ENCODE measurements around the gene STK38L. TPM values are rescaled to one million over a fixed set of nuclear protein-coding genes. Genes with fewer than 3 reads are reported as not detected.

STK38L gene
- total and polyA plus RNA-seq, 2 experiments from 2014 or later, result 16.8 to 19.9 TPM

DNA sequence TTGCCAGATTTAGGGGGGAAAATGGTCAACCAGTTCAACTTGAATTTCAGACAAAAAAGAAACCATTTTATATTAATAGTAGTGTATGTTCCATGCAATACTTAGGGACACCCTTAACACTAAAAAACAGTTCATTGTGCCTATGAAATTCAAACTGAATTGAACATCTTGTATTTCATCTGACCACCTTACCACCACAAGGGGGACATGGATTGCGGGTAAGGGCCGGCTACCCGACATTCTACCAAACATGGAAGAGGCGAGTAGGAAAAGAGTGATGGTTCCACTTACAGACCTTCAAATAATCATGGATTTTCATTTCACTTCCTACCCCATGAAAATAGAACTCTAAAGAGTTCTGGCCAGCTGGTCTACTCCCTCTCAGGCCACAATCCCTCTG lies 10.3 kb upstream of the STK38L start:
- in situ Hi-C loops (cut with MboI), result no loop called here
- H3K79me2 ChIP-seq (ENCODE audit: insufficient read depth), result no peaks in the 10 kb centered on the region
- H3K9ac ChIP-seq, result no peak overlapping the region
- no peaks in the 10 kb centered on the region for H3K36me3 ChIP-seq (ENCODE audit: low read depth)
- TF ChIP-seq EZH2phosphoT487 (IDR thresholded peaks at IDR 0.05; ENCODE audit: insufficient read depth, low read depth) (no peak), EZH2 (IDR thresholded peaks at IDR 0.05; ENCODE audit: insufficient read depth, poor library complexity, severe bottlenecking) (no peak)
- peaks cover 7% of the 10 kb centered on the region; the same call in 1 of the 2 replicates for H3F3A ChIP-seq (ENCODE audit: insufficient read depth)
- H3K4me1 ChIP-seq (ENCODE audit: insufficient read depth), result no peaks in the 10 kb centered on the region
- no peak overlapping the region for H3K4me3 ChIP-seq
- no peak overlapping the region for H3K4me2 ChIP-seq (ENCODE audit: unreplicated experiment)
- no peaks in the 10 kb centered on the region for H3K9me3 ChIP-seq (ENCODE audit: low read depth)
- no peak for DNase-seq
- WGBS, 2 experiments (ENCODE audit: low coverage in 1 of 2, low lambda C conversion rate in 2 of 2, missing lambda C conversion rate in 2 of 2), result 91 to 95% methylated on average over 4 of the region's 4 CpGs
- no peaks in the 10 kb centered on the region for H3K9me2 ChIP-seq (ENCODE audit: insufficient read depth)
- H2AFZ ChIP-seq, result no peak overlapping the region
- no peaks in the 10 kb centered on the region for H4K20me1 ChIP-seq (ENCODE audit: insufficient read depth)
- no peaks in the 10 kb centered on the region for H3K27me3 ChIP-seq (replicated peaks; ENCODE audit: insufficient read depth)
- no peak overlapping the region for H3K27ac ChIP-seq

DNA sequence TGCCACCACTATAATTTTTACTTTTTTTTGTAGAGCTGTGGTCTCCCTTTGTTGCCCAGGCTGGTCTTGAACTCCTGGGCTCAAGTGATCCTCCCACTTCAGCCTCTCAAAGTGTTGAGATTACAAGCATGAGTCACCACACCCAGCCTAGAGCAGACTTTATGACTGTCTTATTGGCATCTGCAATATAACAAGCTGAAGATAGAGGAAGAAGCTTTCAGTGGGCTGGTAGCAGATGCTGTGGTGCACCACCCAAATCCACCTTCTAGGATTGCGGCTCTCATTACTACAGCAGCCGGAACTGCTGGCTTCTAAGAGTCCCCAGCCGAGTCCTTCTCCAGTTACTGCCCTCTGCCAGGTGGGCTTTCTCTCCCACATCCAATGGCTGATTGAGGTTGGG lies 7.6 kb upstream of the STK38L start:
- Histone ChIP-seq H2AFZ (no peak overlapping the region), H3K9ac (no peak overlapping the region), H3K4me3 (no peak overlapping the region), H3K9me2 (ENCODE audit: insufficient read depth) (no peaks in the 10 kb centered on the region), H3K4me2 (ENCODE audit: unreplicated experiment) (no peak overlapping the region), H3K4me1 (ENCODE audit: insufficient read depth) (no peaks in the 10 kb centered on the region), H3K27ac (no peak overlapping the region), H3K36me3 (ENCODE audit: low read depth) (no peaks in the 10 kb centered on the region), H3K27me3 (replicated peaks; ENCODE audit: insufficient read depth) (no peaks in the 10 kb centered on the region), H4K20me1 (ENCODE audit: insufficient read depth) (no peaks in the 10 kb centered on the region), H3F3A (ENCODE audit: insufficient read depth) (peaks cover 18% of the 10 kb centered on the region; the same call in 1 of the 2 replicates), H3K9me3 (ENCODE audit: low read depth) (no peaks in the 10 kb centered on the region), H3K79me2 (ENCODE audit: insufficient read depth) (no peaks in the 10 kb centered on the region)
- TF ChIP-seq EZH2 (IDR thresholded peaks at IDR 0.05; ENCODE audit: insufficient read depth, poor library complexity, severe bottlenecking) (no peak), EZH2phosphoT487 (IDR thresholded peaks at IDR 0.05; ENCODE audit: insufficient read depth, low read depth) (no peak)
- WGBS, 2 experiments (ENCODE audit: low coverage in 1 of 2, low lambda C conversion rate in 2 of 2, missing lambda C conversion rate in 2 of 2), result 81 to 86% methylated on average over 3 of the region's 3 CpGs
- in situ Hi-C loops (cut with MboI), result no loop called here
- peak; percentile 65 for DNase-seq

DNA sequence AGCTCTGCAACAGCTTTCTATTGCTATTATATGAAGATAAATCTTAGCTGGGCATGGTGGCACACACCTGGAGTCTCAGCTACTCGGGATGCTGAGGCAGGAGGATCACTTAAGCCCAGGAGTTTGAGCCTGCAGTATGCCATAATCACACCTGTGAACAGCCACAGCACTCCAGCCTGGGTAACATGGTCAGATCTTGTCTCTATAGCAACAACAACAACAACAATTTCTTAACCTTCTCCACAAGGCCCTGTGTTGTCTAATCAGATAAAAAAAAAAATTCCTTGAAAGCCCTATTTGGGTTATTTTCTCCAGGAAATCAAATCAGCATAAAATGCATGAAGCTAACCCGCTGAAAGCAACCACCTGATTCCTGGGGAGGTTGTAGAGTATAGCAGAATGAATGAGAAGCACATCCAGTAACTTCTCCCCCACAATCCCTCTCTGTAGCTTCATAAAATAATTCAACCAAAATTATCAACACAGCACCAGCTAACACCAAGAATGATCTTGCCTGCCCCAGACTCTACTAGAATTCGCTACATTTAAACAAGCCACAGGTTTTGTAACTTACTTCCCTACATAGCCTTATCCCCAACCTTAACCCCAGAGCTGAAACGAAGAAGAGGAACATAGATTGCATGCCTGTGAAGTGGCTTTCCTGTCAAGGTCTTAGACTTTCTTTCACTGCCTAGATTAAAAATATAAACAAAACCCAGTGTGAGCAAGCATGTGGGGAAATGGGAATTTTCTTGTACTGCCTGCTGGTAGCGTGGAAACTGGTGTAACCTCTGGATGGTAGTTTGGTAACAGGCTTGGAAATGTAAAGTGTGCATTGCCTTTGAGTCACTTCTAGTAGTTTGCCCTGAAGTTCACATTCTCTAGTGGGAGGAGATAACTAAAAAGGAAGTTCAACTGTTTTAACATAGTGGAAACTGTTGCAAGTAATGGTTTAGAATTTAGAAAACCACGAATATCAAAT lies 6.0 kb upstream of the STK38L start:
- peak; percentile 46 for DNase-seq
- no peaks in the 10 kb centered on the region for H3K9me2 ChIP-seq (ENCODE audit: insufficient read depth)
- no peaks in the 10 kb centered on the region for H3K79me2 ChIP-seq (ENCODE audit: insufficient read depth)
- H2AFZ ChIP-seq, result no peak overlapping the region
- H3K4me2 ChIP-seq (ENCODE audit: unreplicated experiment), result no peak overlapping the region
- H3K4me3 ChIP-seq, result no peak overlapping the region
- peaks cover 18% of the 10 kb centered on the region; the same call in 1 of the 2 replicates for H3F3A ChIP-seq (ENCODE audit: insufficient read depth)
- H4K20me1 ChIP-seq (ENCODE audit: insufficient read depth), result no peaks in the 10 kb centered on the region
- TF ChIP-seq EZH2 (IDR thresholded peaks at IDR 0.05; ENCODE audit: insufficient read depth, poor library complexity, severe bottlenecking), result no peak
- no peak for TF ChIP-seq EZH2phosphoT487 (IDR thresholded peaks at IDR 0.05; ENCODE audit: insufficient read depth, low read depth)
- no peaks in the 10 kb centered on the region for H3K9me3 ChIP-seq (ENCODE audit: low read depth)
- WGBS, 2 experiments (ENCODE audit: low coverage in 1 of 2, low lambda C conversion rate in 2 of 2, missing lambda C conversion rate in 2 of 2), result 73 to 77% methylated on average over 6 of the region's 6 CpGs
- no peaks in the 10 kb centered on the region for H3K27me3 ChIP-seq (replicated peaks; ENCODE audit: insufficient read depth)
- in situ Hi-C loops (cut with MboI), result no loop called here
- H3K4me1 ChIP-seq (ENCODE audit: insufficient read depth), result no peaks in the 10 kb centered on the region
- H3K36me3 ChIP-seq (ENCODE audit: low read depth), result no peaks in the 10 kb centered on the region
- no peak overlapping the region for H3K9ac ChIP-seq
- H3K27ac ChIP-seq, result no peak overlapping the region

DNA sequence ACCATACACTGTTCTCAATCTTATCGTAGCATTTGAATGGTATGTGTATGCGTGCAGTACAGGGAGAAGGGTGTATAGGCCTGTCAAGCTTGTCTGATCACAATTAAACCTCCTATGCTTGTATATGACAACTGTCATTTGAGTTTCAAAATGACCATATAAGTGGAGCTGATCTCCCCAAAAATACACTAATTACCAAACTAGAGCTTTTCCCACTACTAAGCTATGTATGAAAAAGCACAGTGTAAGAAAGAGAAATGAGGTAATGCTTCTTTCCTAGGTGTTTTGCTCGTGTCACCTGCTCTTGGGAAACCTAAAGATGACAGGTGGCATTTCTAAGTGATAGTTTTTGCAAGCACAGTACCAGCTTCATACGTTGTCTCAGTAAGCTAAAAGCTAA lies 1.1 kb upstream of the STK38L start:
- Histone ChIP-seq H3F3A (ENCODE audit: insufficient read depth) (peaks cover 31% of the 10 kb centered on the region), H3K36me3 (ENCODE audit: low read depth) (no peaks in the 10 kb centered on the region), H3K27ac (no peak overlapping the region), H3K9ac (no peak overlapping the region), H2AFZ (peak overlapping the region; percentile 99; the same call in 1 of the 2 replicates), H3K27me3 (replicated peaks; ENCODE audit: insufficient read depth) (no peaks in the 10 kb centered on the region), H4K20me1 (ENCODE audit: insufficient read depth) (no peaks in the 10 kb centered on the region), H3K9me3 (ENCODE audit: low read depth) (no peaks in the 10 kb centered on the region), H3K4me2 (ENCODE audit: unreplicated experiment) (no peak overlapping the region), H3K4me3 (no peak overlapping the region), H3K79me2 (ENCODE audit: insufficient read depth) (peaks cover 33% of the 10 kb centered on the region), H3K9me2 (ENCODE audit: insufficient read depth) (no peaks in the 10 kb centered on the region), H3K4me1 (ENCODE audit: insufficient read depth) (peaks cover 22% of the 10 kb centered on the region)
- in situ Hi-C loops (cut with MboI), result no loop called here
- no peak for TF ChIP-seq EZH2phosphoT487 (IDR thresholded peaks at IDR 0.05; ENCODE audit: insufficient read depth, low read depth)
- TF ChIP-seq EZH2 (IDR thresholded peaks at IDR 0.05; ENCODE audit: insufficient read depth, poor library complexity, severe bottlenecking), result no peak
- DNase-seq, result no peak
- 91% methylated on average over 4 of the region's 4 CpGs for WGBS, 2 experiments (ENCODE audit: low coverage in 1 of 2, low lambda C conversion rate in 2 of 2, missing lambda C conversion rate in 2 of 2)

Measured in GM23248 (cell line).